ENCODE results near the gene EEF2K.
"Not testable (repeated sequence)": the region's sequence is repeated elsewhere in the genome, so short reads cannot be mapped to it uniquely, and the experiment has no call there.

The EEF2K gene

GRCh38 chr16:22213236-22213635, 7.2 kb downstream of the EEF2K start:
- no peak for DNase-seq

- DNase-seq = no peak
Measured at GRCh38 chr16:22213801-22214200, 7.7 kb downstream of the EEF2K start.

- no peak for DNase-seq
Measured at GRCh38 chr16:22214402-22214801, 8.3 kb downstream of the EEF2K start.

GRCh38 chr16:22214889-22215288, 8.8 kb downstream of the EEF2K start:
- DNase-seq = no peak

- DNase-seq = no peak
Measured at GRCh38 chr16:22216191-22216831, 10.2 kb downstream of the EEF2K start.

- not testable (repeated sequence) for DNase-seq
Measured at GRCh38 chr16:22216832-22217225, 10.8 kb downstream of the EEF2K start.

- DNase-seq = no peak
Measured at GRCh38 chr16:22217890-22218730, 12.0 kb downstream of the EEF2K start.

GRCh38 chr16:22219389-22220068, 13.5 kb downstream of the EEF2K start:
- no peak for DNase-seq

- no peak for DNase-seq
Measured at GRCh38 chr16:22220069-22220440, 14.0 kb downstream of the EEF2K start.

GRCh38 chr16:22220714-22221113, 14.6 kb downstream of the EEF2K start:
- no peak for DNase-seq

GRCh38 chr16:22222006-22222405, 15.9 kb downstream of the EEF2K start:
- DNase-seq = no peak

- no peak for DNase-seq
Measured at GRCh38 chr16:22222998-22223397, 16.9 kb downstream of the EEF2K start.

GRCh38 chr16:22225060-22225459, 19.0 kb downstream of the EEF2K start:
- no peak for DNase-seq

GRCh38 chr16:22229889-22230288, 23.8 kb downstream of the EEF2K start:
- no peak for DNase-seq

- no peak for DNase-seq
Measured at GRCh38 chr16:22232277-22233036, 26.4 kb downstream of the EEF2K start.

GRCh38 chr16:22233037-22233372, 26.9 kb downstream of the EEF2K start:
- no peak for DNase-seq

GRCh38 chr16:22235839-22236745, 30.0 kb downstream of the EEF2K start:
- DNase-seq = no peak

- no peak for DNase-seq
Measured at GRCh38 chr16:22239131-22239805, 33.2 kb downstream of the EEF2K start.

- DNase-seq = no peak
Measured at GRCh38 chr16:22240023-22240710, 34.1 kb downstream of the EEF2K start.

- DNase-seq = no peak
Measured at GRCh38 chr16:22250522-22250921, 44.4 kb downstream of the EEF2K start.

GRCh38 chr16:22252317-22252716, 46.2 kb downstream of the EEF2K start:
- DNase-seq = no peak

Data from activated gamma-delta T cell treated with Interleukin-2 at 50 U/mL for 16 hours (primary cell).